Mesendoderm (in vitro differentiated cells): ENCODE results near the gene PSMB7.

Experiments
- DNase-seq: peaks from one replicate; pipeline ENCODE4 v3.0.0; 2013
- H2AK5ac ChIP-seq: 2 replicates; pipeline ENCODE4 v1.6.1; 2013; ENCODE audit warnings: low read length, inconsistent platforms
- H2BK120ac ChIP-seq: 2 replicates; pipeline ENCODE4 v1.6.1; 2013; ENCODE audit warnings: low read depth, mild to moderate bottlenecking, low read length, moderate library complexity, mixed read lengths
- H2BK15ac ChIP-seq: replicated peaks from 2 replicates; pipeline ENCODE4 v1.6.1; 2013; ENCODE audit warnings: low read depth, mild to moderate bottlenecking, moderate library complexity
- H2BK5ac ChIP-seq: 2 replicates; pipeline ENCODE4 v1.6.1; 2013; ENCODE audit warnings: low read length, inconsistent platforms
- H3K18ac ChIP-seq: 2 replicates; pipeline ENCODE4 v1.6.1; 2013; ENCODE audit warnings: mild to moderate bottlenecking, low read length, mixed read lengths
- H3K23ac ChIP-seq: one replicate; pipeline ENCODE4 v1.6.1; 2013; ENCODE audit warnings: low read length
- H3K27ac ChIP-seq: 2 replicates; pipeline ENCODE4 v1.5.1; 2013; ENCODE audit warnings: low read depth, mild to moderate bottlenecking, inconsistent platforms, low read length, moderate library complexity
- H3K27me3 ChIP-seq: 2 replicates; pipeline ENCODE4 v1.6.1; 2013; ENCODE audit warnings: low read length, control low read depth, mild to moderate bottlenecking, inconsistent platforms; ENCODE audit not compliant: insufficient read depth, poor library complexity
- H3K36me3 ChIP-seq: 2 replicates; pipeline ENCODE4 v1.6.1; 2013; ENCODE audit warnings: low read length, inconsistent platforms; ENCODE audit not compliant: control insufficient read depth, insufficient read depth
- H3K4ac ChIP-seq: one replicate; pipeline ENCODE4 v1.6.1; 2013; ENCODE audit warnings: low read depth, mild to moderate bottlenecking, low read length, moderate library complexity
- H3K4me1 ChIP-seq: 2 replicates; pipeline ENCODE4 v1.6.1; 2013; ENCODE audit warnings: low read depth, low read length, inconsistent platforms; ENCODE audit not compliant: control insufficient read depth
- H3K4me2 ChIP-seq: 2 replicates; pipeline ENCODE4 v1.6.1; 2013; ENCODE audit warnings: low read length
- H3K4me3 ChIP-seq: 2 replicates; pipeline ENCODE4 v1.5.1; 2013; ENCODE audit warnings: mild to moderate bottlenecking, low read length
- H3K56ac ChIP-seq: one replicate; pipeline ENCODE4 v1.6.1; 2013; ENCODE audit warnings: low read length
- H3K79me1 ChIP-seq: 2 replicates; pipeline ENCODE4 v1.6.1; 2013; ENCODE audit warnings: low read length, inconsistent platforms
- H3K79me2 ChIP-seq: 2 replicates; pipeline ENCODE4 v1.6.1; 2013; ENCODE audit warnings: mild to moderate bottlenecking, low read length; ENCODE audit not compliant: control insufficient read depth, insufficient read depth
- H3K9ac ChIP-seq: 2 replicates; pipeline ENCODE4 v1.6.1; 2013; ENCODE audit warnings: low read length, inconsistent platforms
- H4K5ac ChIP-seq: one replicate; pipeline ENCODE4 v1.6.1; 2013; ENCODE audit warnings: low read length
- H4K8ac ChIP-seq: one replicate; pipeline ENCODE4 v1.6.1; 2013; ENCODE audit warnings: low read depth, mild to moderate bottlenecking, control low read depth, low read length, moderate library complexity
- WGBS: extraction: QIAGEN DNeasy Blood & Tissue Kit; methylation state at CpG from one replicate; pipeline ENCODE4 v1.1.7; 2013; ENCODE audit warnings: low lambda C conversion rate, missing lambda C conversion rate; ENCODE audit not compliant: insufficient coverage; ENCODE audit errors: extremely low coverage; 5-methylcytosine and 5-hydroxymethylcytosine counted together

The PSMB7 gene

DNA sequence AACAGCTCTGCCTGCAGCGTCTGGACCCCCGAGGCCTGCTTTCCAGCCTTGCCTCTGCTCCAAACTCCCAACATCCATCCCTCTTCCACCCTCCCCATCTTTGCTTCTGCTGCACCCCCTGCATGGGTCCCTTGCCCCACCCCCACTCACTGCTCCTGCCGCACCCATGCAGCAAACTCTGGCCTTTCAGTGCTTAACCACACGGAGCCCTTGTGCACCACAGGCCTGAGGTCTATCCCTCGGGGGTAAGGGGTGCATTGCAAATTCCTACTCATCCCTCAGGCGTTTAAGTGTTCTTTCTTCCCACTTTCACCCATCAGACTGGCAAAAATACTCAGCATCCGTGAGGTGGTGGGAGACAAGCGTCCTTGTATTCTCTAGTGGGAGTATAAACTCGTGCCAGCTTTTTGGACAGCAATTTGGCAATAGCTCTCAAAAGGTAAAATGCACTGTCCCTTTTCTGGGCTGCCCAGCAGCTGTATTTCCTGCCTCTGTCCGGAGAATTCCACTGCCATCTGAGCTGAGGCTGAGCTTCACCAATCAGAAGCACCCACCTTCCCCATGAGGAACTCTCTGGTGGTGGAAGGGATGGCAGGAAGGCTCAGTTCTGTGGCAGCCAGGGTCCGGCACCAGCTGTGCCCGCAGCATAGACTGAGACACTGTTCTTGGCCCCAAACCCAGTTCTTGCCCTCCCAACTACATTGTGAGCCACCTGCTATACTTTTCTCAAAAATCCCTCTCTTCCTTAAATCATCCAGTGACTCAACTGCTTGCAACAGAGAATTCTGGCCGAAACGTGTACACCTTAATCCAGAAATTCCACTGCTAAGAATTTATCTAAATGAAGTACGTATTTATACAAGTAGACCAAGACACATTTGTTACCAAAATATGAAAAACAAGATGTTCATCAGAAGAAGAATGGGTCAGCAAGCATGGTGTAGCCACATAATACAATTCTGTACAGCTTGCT, 15.0 kb downstream of the PSMB7 start:
- Histone ChIP-seq H3K23ac (no peak overlapping the region), H3K27me3 (no peaks in the 10 kb centered on the region), H3K79me2 (peaks cover 44% of the 10 kb centered on the region), H3K4me3 (no peak overlapping the region), H4K5ac (no peak overlapping the region), H3K56ac (peak overlapping the region; percentile 17), H2BK15ac (no peak overlapping the region), H3K27ac (no peak overlapping the region), H3K79me1 (peaks cover 27% of the 10 kb centered on the region), H4K8ac (no peak overlapping the region), H3K4ac (no peak overlapping the region), H3K4me1 (peaks cover 9% of the 10 kb centered on the region), H2BK120ac (no peak overlapping the region), H3K4me2 (no peak overlapping the region), H3K9ac (peak overlapping the region; percentile 4), H2BK5ac (no peak overlapping the region), H3K36me3 (peaks cover 4% of the 10 kb centered on the region), H2AK5ac (no peak overlapping the region), H3K18ac (no peak overlapping the region)
- DNase-seq, result no peak
- no CpG with 5 or more reads among the region's 15 CpGs for WGBS

DNA sequence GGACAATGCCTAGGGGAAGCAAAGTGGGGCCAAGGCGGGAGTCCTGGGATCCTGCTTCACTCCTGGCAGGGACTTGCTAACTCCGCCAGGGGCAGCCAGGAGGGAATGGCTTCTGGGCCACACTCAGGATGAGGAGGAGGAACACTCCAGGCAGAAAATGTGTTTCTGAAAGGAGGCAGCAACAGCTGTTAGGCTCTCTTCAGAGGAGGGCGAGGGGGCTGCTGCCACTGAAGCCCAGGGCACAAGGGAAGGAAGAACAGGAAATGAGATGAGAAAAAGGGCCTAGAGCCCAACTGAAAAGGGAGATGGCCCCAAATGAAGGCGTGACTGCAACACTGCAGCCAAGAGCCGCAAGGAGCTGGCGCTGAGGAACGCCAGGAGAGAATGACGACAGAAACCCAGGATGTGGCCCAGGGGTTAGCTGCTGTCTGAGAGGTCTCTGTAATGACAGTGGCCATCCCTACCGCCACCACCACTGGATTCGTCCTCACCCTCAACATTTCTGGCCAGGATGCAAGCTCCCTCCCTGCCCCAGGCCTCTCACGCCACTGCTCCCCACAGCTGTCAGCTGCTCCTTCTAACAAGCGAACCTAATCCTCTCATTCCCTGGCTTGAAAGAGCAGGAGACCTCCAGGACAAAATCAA, 15.8 kb downstream of the PSMB7 start:
- Histone ChIP-seq H3K4ac (no peak overlapping the region), H3K18ac (no peak overlapping the region), H3K79me1 (peaks cover 27% of the 10 kb centered on the region), H3K36me3 (peaks cover 1% of the 10 kb centered on the region), H3K23ac (no peak overlapping the region), H2BK15ac (no peak overlapping the region), H3K56ac (peak overlapping the region; percentile 17), H3K4me2 (no peak overlapping the region), H3K9ac (peak overlapping the region; percentile 4), H4K5ac (no peak overlapping the region), H4K8ac (no peak overlapping the region), H2BK120ac (no peak overlapping the region), H3K79me2 (peaks cover 44% of the 10 kb centered on the region), H3K4me3 (no peak overlapping the region), H2BK5ac (no peak overlapping the region), H3K27ac (peak overlapping the region; percentile 15), H3K27me3 (no peaks in the 10 kb centered on the region), H2AK5ac (no peak overlapping the region), H3K4me1 (peaks cover 9% of the 10 kb centered on the region)
- DNase-seq, result peak; percentile 68
- WGBS, result no CpG with 5 or more reads among the region's 12 CpGs

DNA sequence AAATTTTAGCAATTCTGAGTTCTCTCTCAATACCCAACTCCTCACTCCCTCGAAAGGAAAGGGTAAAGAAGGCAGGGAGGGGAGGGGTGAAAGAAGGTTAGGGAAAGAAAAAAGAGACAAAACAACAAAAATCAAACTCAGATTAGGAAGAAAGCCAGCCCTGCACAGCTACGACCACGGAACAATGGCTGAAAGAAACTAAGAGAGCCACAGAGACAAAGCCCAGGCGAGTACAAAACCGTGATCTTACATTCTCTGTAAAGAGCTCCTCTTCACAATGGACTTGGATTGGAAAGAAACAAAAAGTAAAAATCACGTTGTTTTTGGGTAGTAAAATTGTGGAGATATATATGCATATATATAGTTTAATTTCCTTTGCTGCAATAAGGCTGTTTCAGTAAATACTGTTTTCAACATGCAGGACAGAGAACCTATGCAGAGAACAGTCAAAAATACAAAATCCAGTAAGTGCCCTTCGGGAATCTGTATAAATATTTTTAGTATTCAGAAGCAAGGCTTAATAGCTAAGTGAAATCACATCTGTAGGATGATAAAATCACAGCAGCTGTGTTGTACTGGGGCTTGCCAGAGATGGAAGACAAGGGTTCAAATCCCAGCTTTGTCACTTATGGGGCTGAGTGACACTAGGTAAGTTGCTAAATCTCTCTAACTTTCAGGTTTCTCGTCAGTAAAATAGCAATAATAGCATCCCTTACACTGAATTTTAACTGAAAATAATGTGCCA, 16.9 kb downstream of the PSMB7 start:
- Histone ChIP-seq H3K4me3 (no peak overlapping the region), H4K8ac (no peak overlapping the region), H3K9ac (no peak overlapping the region), H2BK15ac (no peak overlapping the region), H3K4me2 (no peak overlapping the region), H3K23ac (no peak overlapping the region), H3K18ac (no peak overlapping the region), H4K5ac (no peak overlapping the region), H3K27me3 (no peaks in the 10 kb centered on the region), H3K4ac (no peak overlapping the region), H3K79me1 (peaks cover 27% of the 10 kb centered on the region), H3K27ac (no peak overlapping the region), H3K56ac (no peak overlapping the region), H3K79me2 (peaks cover 46% of the 10 kb centered on the region), H2AK5ac (no peak overlapping the region), H2BK120ac (no peak overlapping the region), H3K36me3 (peaks cover 1% of the 10 kb centered on the region), H2BK5ac (no peak overlapping the region), H3K4me1 (peaks cover 9% of the 10 kb centered on the region)
- WGBS, result no CpG with 5 or more reads among the region's 8 CpGs
- no peak for DNase-seq

DNA sequence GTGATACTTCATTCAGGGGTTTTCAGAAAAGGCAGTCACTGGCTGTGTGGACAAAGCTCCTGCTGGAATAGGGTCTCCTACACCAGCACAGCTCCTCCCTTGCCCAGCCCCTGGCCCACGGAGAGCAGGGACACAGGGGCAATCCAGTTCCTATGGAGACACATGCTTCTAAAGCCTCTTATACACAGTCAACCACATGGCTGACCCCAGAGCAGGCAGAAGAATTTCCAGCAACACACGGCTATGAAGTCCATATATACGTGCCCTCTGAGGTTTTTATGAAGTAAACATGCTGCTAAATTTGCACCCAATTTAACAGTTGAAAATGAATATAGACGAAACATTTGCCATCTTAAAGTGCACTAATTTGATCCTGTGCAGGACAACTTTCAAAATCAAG, 19.4 kb downstream of the PSMB7 start:
- no peak overlapping the region for H3K56ac ChIP-seq
- peaks cover 32% of the 10 kb centered on the region for H3K79me1 ChIP-seq
- H2AK5ac ChIP-seq, result no peak overlapping the region
- peaks cover 15% of the 10 kb centered on the region for H3K4me1 ChIP-seq
- H3K79me2 ChIP-seq, result peaks cover 51% of the 10 kb centered on the region
- H3K9ac ChIP-seq, result no peak overlapping the region
- H2BK120ac ChIP-seq, result no peak overlapping the region
- WGBS, result no CpG with 5 or more reads among the region's 4 CpGs
- no peaks in the 10 kb centered on the region for H3K36me3 ChIP-seq
- no peaks in the 10 kb centered on the region for H3K27me3 ChIP-seq
- no peak overlapping the region for H3K18ac ChIP-seq
- H3K4me2 ChIP-seq, result no peak overlapping the region
- H2BK15ac ChIP-seq, result no peak overlapping the region
- H4K5ac ChIP-seq, result no peak overlapping the region
- H3K27ac ChIP-seq, result no peak overlapping the region
- H3K23ac ChIP-seq, result no peak overlapping the region
- H2BK5ac ChIP-seq, result no peak overlapping the region
- DNase-seq, result no peak
- no peak overlapping the region for H3K4ac ChIP-seq
- H3K4me3 ChIP-seq, result no peak overlapping the region
- no peak overlapping the region for H4K8ac ChIP-seq

DNA sequence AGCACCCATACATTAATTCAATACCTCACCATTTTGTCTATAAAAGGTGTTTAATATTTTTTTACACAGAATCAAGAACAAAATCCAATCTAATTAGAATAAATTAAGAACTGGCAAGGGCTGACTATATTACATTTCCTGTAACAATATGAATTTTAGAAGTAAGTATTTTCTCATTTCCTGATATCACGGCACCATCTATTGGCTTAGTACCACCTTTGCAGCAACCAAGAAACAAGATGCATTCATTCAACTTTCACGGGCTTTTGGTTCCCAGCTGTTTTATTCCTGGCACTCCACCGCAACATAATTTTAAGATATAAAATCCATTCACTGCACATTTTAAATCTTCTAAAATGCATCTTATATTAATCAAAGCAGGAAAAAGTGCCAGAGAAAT, 20.6 kb downstream of the PSMB7 start:
- DNase-seq, result no peak
- no peak overlapping the region for H2BK120ac ChIP-seq
- no peak overlapping the region for H4K5ac ChIP-seq
- H3K36me3 ChIP-seq, result no peaks in the 10 kb centered on the region
- no peak overlapping the region for H2AK5ac ChIP-seq
- no peak overlapping the region for H3K4me3 ChIP-seq
- no peak overlapping the region for H3K18ac ChIP-seq
- H3K56ac ChIP-seq, result no peak overlapping the region
- no peak overlapping the region for H3K27ac ChIP-seq
- H3K79me1 ChIP-seq, result peaks cover 27% of the 10 kb centered on the region
- no CpG with 5 or more reads among the region's 3 CpGs for WGBS
- H3K9ac ChIP-seq, result no peak overlapping the region
- H3K4ac ChIP-seq, result no peak overlapping the region
- no peak overlapping the region for H3K23ac ChIP-seq
- H3K4me1 ChIP-seq, result peaks cover 9% of the 10 kb centered on the region
- peaks cover 46% of the 10 kb centered on the region for H3K79me2 ChIP-seq
- no peak overlapping the region for H4K8ac ChIP-seq
- no peak overlapping the region for H3K4me2 ChIP-seq
- no peaks in the 10 kb centered on the region for H3K27me3 ChIP-seq
- H2BK5ac ChIP-seq, result no peak overlapping the region
- no peak overlapping the region for H2BK15ac ChIP-seq
